Vagina (tissue), 2 donors: Measurements from ENCODE around the gene ARHGEF16. TPM values are rescaled to one million over a fixed set of nuclear protein-coding genes. Genes with fewer than 3 reads are reported as not detected.

Experiments
- DNase-seq, 2 donors: peaks; one replicate each; pipeline ENCODE4 v3.0.0-alpha.2; 2017; ENCODE audit errors: extremely low spot score in 2 of 2
- H3K27ac ChIP-seq: fragments of 200-600 bp; sonication (generic); one replicate; pipeline ENCODE4 v1.5.1; 2019
- H3K27me3 ChIP-seq: fragments of 200-600 bp; sonication (generic); one replicate; pipeline ENCODE4 v1.5.1; 2019
- H3K36me3 ChIP-seq, 2 donors: fragments of 200-600 bp; sonication (generic); one replicate each; pipeline ENCODE4 v1.5.1; 2017 to 2019
- H3K4me1 ChIP-seq: fragments of 200-600 bp; sonication (generic); one replicate; pipeline ENCODE4 v1.5.1; 2019
- H3K4me3 ChIP-seq, 2 donors: fragments of 200-600 bp; sonication (generic); 1 replicate in 1 of 2; 2 replicates in 1 of 2; pipeline ENCODE4 v1.5.1; 2016 to 2019
- H3K9me3 ChIP-seq: fragments of 200-600 bp; sonication (generic); one replicate; pipeline ENCODE4 v1.5.1; 2019
- POLR2A ChIP-seq, 2 donors: fragments of 450-650 bp; IDR thresholded peaks; one replicate each; pipeline ENCODE4 v1.6.1; 2017; ENCODE audit warnings: antibody characterized with exemption in 2 of 2, mild to moderate bottlenecking in 2 of 2, moderate library complexity in 2 of 2
- POLR2AphosphoS5 ChIP-seq, 2 donors: sonication (generic); formaldehyde crosslinking; IDR thresholded peaks; one replicate each; pipeline ENCODE4 v1.9.0; 2017; ENCODE audit warnings: antibody characterized with exemption in 2 of 2, mild to moderate bottlenecking in 2 of 2, low read depth in 1 of 2; ENCODE audit not compliant: insufficient read depth in 1 of 2
- intact Hi-C: fragments of 100-400 bp; cut with DNase I; formaldehyde crosslinking; loops from one replicate; pipeline ENCODE4 v1.15.1; 2023
- total RNA-seq: library from RNA; depleted of rRNA; stranded (reverse); fragments of >200 nt; gene quantifications from one replicate; pipeline ENCODE4 v1.2.3, GENCODE V29; 2016
- TF ChIP-seq, protein P1 (sequence below), 3 experiments: fragments of 450-650 bp in 2 of 3; fragments of 200-600 bp in 1 of 3; sonication (generic) in 1 of 3; IDR thresholded peaks; one replicate each; pipeline ENCODE4 v1.5.1; 2017 to 2019; ENCODE audit warnings: antibody characterized with exemption in 3 of 3, mild to moderate bottlenecking in 2 of 3, moderate library complexity in 2 of 3

Gene ARHGEF16
- total RNA-seq, 1 donor from 2014 or later = 6.4 TPM

DNA sequence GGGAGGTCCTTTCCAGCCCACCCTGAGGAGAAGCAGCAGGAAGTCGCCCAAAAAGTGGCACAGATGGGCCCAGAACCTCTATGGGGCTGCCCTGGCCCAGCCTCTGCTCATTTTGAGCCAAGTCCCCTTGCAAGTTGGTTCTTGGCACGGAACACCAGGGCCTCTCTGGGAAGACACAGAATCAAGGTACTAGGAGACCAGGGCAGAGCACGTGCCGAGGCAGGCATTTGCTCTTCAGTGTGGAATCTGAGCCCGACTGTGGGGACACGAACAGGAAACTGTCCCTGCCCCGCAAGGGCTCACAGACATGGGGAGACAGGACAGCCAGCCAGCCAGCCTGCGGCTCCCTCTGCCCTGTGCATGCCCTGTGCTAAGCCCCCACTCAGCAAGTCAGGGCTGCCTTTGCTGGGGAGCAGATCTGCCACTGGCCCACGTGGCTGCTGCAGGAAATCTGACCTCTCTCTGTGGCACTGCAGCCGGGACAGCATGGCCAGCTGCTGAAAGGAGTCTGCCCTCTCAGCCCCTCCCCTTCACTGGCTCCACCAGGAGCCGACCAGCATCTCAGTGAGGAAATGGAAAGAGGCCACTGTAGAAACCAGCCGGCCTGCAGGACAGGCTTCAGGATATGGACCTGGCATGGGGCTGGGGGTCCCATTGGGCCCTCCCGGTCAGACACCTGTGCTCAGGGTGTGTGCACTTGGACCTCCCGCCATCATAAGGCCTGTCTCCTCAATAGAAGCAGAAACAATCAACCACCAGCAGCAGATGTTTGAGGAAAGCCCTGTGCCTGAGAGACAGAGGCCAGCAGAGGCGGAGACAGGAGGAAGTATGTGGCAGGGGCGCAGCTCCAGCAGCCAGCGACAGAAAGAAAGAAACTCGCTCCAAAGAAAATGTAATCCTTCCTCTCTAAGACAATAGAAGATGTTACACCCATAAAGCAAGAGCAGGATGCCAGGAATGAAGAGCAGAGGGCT, 3.7 kb downstream of the ARHGEF16 start:
- no peak for TF ChIP-seq POLR2A (IDR thresholded peaks at IDR 0.05)
- TF ChIP-seq POLR2AphosphoS5 (IDR thresholded peaks at IDR 0.05; ENCODE audit: insufficient read depth in 1 of 2, low read depth in 1 of 2) = no peak
- TF ChIP-seq, protein P1, sequence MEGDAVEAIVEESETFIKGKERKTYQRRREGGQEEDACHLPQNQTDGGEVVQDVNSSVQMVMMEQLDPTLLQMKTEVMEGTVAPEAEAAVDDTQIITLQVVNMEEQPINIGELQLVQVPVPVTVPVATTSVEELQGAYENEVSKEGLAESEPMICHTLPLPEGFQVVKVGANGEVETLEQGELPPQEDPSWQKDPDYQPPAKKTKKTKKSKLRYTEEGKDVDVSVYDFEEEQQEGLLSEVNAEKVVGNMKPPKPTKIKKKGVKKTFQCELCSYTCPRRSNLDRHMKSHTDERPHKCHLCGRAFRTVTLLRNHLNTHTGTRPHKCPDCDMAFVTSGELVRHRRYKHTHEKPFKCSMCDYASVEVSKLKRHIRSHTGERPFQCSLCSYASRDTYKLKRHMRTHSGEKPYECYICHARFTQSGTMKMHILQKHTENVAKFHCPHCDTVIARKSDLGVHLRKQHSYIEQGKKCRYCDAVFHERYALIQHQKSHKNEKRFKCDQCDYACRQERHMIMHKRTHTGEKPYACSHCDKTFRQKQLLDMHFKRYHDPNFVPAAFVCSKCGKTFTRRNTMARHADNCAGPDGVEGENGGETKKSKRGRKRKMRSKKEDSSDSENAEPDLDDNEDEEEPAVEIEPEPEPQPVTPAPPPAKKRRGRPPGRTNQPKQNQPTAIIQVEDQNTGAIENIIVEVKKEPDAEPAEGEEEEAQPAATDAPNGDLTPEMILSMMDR (IDR thresholded peaks at IDR 0.05) = no peak
- peak overlapping the region; percentile 13 for H3K27ac ChIP-seq
- H3K27me3 ChIP-seq = no peaks in the 10 kb centered on the region

DNA sequence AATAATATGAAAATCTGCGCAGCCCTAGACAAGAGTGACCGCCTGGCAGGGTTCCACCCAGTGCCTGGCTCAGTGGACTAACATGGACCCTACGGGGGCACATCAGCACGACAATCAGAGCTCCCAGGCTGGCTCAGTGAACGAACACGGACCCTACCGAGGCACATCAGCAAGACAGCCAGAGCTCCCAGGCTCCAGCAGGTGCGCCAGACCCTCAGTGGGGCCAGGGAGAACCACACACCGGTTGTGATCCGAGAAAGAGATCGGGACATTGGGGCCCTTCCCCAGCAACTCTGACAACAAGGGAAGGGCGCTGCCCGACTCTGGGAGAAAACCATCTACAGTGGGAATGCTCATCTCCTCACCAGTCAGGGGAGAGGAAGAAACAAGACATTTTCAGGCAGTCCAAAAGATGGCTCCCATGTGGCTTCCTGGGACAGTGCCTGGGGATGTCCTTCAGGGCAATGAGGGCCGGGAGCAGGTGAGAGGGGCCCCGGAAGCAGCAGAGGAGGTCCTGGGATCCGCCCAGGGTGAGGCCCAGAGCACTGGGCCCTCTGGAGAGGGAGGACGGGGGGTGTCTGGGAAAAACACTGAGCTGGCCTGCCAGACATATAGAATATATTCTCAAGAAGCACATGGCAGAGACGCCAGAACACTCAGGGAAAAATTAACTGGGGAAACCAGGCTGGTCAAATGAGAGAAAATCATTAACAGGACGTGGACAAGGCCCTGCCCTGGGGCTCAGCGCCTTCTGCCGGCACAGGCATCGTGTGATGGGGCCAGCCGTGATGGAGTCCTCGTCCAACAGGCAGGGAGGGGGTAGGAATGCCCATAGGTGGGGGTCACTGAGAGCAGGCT, 4.8 kb downstream of the ARHGEF16 start:
- Histone ChIP-seq H3K4me1 (peaks cover 52% of the 10 kb centered on the region), H3K36me3 (no peaks in the 10 kb centered on the region), H3K9me3 (no peaks in the 10 kb centered on the region), H3K27me3 (no peaks in the 10 kb centered on the region), H3K27ac (peak overlapping the region; percentile 63), H3K4me3 (no peak overlapping the region)
- TF ChIP-seq, protein P1 (IDR thresholded peaks at IDR 0.05) = no peak
- TF ChIP-seq POLR2A (IDR thresholded peaks at IDR 0.05) = no peak
- no peak for TF ChIP-seq POLR2AphosphoS5 (IDR thresholded peaks at IDR 0.05; ENCODE audit: insufficient read depth in 1 of 2, low read depth in 1 of 2)
- intact Hi-C loops = loop anchor here (10.0 kb wide), 1 partner anchor 256 kb away; no protein-coding TSS in a partner anchor
- no peak for DNase-seq

More for the DNA sequence above, 3.7 kb downstream of the ARHGEF16 start:
- Histone ChIP-seq H3K36me3 (no peaks in the 10 kb centered on the region), H3K9me3 (no peaks in the 10 kb centered on the region), H3K4me3 (no peak overlapping the region), H3K4me1 (peaks cover 63% of the 10 kb centered on the region)
- intact Hi-C loops = loop anchor here (10.0 kb wide), 1 partner anchor 257 kb away; no protein-coding TSS in a partner anchor
- no peak for DNase-seq

- Histone ChIP-seq H3K27me3 (no peaks in the 10 kb centered on the region), H3K36me3 (no peaks in the 10 kb centered on the region), H3K27ac (peak overlapping the region; percentile 63), H3K9me3 (no peaks in the 10 kb centered on the region), H3K4me3 (no peak overlapping the region), H3K4me1 (peaks cover 48% of the 10 kb centered on the region)
- intact Hi-C loops = loop anchor here (10.0 kb wide), 1 partner anchor 255 kb away; no protein-coding TSS in a partner anchor
- DNase-seq = no peak
- TF ChIP-seq POLR2AphosphoS5 (IDR thresholded peaks at IDR 0.05; ENCODE audit: insufficient read depth in 1 of 2, low read depth in 1 of 2) (no peak), POLR2A (IDR thresholded peaks at IDR 0.05) (no peak)
- TF ChIP-seq, protein P1 (IDR thresholded peaks at IDR 0.05) = no peak
Measured at GRCh38 chr1:3459940-3460671, 5.6 kb downstream of the ARHGEF16 start.

GRCh38 chr1:3460672-3461131, 6.2 kb downstream of the ARHGEF16 start:
- DNase-seq = no peak
- Histone ChIP-seq H3K27ac (peak overlapping the region; percentile 63), H3K36me3 (no peaks in the 10 kb centered on the region), H3K4me3 (no peak overlapping the region), H3K9me3 (no peaks in the 10 kb centered on the region), H3K4me1 (peaks cover 48% of the 10 kb centered on the region), H3K27me3 (no peaks in the 10 kb centered on the region)
- TF ChIP-seq POLR2A (IDR thresholded peaks at IDR 0.05) (no peak), POLR2AphosphoS5 (IDR thresholded peaks at IDR 0.05; ENCODE audit: insufficient read depth in 1 of 2, low read depth in 1 of 2) (no peak)
- TF ChIP-seq, protein P1 (IDR thresholded peaks at IDR 0.05) = no peak
- intact Hi-C loops = no loop called here
